Activated CD4-positive, alpha-beta T cell treated with anti-CD3 and anti-CD28 coated beads for 1 hour (primary cell): ENCODE results near the gene SCUBE1.
"Not testable (repeated sequence)": the region's sequence is repeated elsewhere in the genome, so short reads cannot be mapped to it uniquely, and the experiment has no call there.

Source experiments
- DNase-seq: peaks from one replicate; pipeline ENCODE4 v3.0.0-alpha.2; 2020

Gene SCUBE1

DNA sequence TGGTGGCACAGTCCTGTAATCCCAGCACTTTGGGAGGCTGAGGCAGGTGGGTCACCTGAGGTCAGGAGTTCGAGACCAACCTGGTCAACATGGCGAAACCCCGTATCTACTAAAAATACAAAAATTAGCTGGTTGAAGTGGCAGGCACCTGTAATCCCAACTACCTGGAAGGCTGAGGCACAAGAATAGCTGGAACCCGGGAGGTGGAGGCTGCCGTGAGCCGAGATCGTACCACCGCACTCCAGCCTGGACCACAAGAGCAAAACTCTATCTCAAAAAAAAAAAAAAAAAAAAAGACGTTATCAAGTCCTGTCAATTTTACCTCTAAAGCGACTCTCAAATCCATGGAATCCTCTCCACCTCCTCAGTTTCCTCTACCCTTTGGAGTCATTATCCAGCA, 12.5 kb upstream of the SCUBE1 start:
- not testable (repeated sequence) for DNase-seq

DNA sequence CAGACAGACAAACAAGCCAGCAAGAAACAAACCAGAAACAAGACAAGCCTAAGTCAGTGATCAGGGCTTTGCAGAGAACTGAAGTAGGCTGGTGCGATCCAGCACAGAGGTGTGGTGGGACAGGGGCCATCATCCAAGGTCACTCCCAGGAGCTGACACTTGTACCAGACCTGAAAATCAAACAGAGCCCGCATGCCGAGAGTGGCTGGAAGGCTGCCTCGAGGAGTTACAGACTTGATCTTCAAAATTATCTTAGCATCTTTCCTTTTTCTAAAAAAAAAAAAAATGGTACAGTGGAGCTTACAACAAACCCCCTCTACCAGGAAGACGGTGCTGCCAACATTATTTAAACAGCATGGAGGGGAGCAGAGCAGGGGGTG, 8.8 kb upstream of the SCUBE1 start:
- DNase-seq = no peak

DNA sequence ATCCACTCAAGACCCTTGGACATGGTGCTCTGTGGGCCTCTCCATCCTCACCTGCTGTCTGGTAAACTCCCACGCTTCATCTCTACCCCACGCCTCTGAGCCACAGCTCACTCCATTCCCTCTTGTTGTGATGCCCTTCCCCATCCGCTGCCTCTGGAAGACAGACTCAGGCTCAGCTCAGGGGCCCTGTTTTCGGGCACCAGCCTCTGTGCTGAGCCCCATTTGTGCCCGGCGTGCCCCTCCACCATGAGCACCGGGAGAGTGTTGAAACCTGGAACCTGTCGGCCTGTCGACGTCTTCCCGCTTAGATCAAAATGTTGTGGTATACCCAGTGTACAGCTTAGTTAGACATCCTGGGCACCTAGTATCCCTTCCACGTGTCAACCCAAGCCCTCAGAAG, 6.5 kb upstream of the SCUBE1 start:
- DNase-seq = no peak

DNA sequence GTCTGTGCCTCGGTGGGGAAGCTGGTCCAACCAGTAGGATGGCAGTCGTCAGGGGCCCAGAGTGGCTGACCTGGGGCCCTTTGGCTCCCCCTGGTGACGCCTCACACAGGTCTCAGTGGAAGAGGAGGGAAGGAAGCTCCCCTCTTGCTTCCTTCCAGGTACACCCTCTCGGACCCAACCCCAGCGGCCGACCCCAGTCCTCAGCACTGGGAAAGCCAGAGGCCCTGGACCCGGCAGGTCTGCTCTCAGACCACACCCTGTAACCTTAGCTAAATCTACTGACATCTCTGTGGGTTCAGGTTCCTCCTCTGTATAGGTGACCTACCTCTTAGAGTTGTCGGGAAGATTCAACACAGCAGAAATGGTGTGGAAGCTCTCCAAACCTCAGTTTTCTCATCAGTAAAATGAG, 3.4 kb upstream of the SCUBE1 start:
- DNase-seq = peak; percentile 45

DNA sequence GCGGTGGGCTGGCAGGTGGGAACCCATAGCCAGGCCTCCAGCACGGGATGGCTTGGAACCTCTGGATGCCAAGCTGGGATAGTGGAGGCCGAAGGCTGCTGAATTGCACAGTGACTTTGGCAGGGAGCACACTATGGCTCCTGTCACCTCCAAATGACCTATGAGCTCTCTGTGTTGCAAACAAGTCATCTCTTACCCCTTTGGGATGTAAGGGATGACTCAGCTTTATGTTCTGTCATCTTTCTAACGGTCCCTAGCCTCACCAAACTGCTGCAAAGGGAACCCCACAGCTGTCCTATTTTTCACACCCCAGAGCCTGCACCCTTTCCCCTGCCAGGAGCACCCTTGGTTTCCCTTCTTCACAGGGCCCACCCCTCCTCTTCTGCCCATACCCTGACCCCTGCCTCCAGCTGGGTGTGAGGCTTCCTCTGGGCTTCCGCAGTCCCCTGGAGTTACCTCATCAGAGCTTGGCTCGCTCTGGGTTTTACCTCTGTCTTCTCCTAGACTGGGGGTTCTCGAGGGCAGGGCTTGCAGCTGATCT, 2.7 kb upstream of the SCUBE1 start:
- no peak for DNase-seq

DNA sequence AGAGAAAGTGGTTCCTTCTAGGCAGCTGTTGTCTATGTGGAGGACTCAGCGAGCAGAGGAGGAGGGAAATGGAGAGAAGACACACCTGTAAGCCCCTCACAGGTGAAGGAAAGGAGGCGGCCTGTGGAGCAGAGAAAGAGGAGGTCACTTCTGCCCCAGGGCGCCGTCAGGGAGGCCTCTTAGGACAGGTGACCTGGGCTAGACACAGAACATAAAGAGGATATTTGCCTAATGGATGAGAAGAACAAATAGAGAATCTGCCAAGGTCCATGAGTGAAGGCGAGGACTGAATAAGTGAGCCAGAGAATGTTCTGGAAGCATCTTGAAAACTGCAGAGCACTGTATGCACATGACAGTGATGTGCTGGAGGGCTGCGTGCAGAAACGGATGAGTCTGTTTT, 2.2 kb upstream of the SCUBE1 start:
- no peak for DNase-seq

DNA sequence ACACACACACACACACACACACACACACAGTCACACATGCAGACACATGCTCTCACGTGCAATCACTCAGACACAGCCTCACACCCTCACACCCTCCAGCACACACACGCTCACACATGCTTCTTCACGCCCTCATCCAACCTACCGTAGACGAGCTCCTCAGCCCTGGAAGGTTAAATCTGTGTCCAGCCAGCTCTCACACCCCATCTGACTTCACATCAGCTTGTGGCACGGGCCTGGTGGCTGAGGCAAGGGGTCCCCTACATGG, 1.3 kb upstream of the SCUBE1 start:
- no peak for DNase-seq

DNA sequence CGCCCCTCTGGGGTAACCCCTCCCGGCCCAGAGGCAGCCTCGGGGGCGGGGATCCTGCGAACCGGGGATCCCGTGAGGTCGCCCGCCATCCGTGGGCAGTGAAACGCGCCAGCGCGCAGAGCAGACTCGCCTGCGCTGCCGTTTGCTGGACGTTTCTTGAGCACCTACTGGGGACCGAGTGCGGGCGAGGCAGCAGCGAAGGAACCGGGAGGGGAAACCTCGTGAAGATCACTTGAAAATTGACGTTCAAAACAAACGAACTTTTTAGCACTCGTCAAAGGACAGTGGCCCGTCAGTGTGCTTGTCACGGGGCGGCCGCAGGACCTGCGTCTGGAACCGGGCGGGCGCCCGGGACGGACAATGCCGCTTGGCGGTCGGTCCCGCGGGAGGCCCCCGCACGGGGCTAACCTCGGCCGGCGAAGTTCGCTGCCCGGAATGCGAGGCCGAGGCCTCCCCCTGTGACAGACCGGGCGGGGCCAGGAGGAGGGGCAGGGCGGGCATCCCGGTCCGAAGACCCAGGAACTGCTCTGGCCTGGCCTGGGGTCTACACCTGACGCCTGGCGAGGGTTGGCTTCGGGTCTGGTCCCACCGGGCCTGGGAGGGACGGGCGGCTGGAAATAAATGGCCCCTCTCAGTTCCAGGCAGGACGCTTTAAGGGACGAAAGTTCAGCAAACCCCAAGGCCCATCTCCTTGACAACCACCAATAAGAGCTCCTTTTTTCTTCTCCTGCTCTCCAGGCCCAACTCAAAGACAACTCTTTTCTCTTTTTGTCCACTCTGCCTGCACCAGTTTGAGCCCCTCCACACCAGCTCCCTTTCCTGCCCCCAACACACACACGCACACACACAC, 723 bp upstream of the SCUBE1 start:
- DNase-seq = no peak

DNA sequence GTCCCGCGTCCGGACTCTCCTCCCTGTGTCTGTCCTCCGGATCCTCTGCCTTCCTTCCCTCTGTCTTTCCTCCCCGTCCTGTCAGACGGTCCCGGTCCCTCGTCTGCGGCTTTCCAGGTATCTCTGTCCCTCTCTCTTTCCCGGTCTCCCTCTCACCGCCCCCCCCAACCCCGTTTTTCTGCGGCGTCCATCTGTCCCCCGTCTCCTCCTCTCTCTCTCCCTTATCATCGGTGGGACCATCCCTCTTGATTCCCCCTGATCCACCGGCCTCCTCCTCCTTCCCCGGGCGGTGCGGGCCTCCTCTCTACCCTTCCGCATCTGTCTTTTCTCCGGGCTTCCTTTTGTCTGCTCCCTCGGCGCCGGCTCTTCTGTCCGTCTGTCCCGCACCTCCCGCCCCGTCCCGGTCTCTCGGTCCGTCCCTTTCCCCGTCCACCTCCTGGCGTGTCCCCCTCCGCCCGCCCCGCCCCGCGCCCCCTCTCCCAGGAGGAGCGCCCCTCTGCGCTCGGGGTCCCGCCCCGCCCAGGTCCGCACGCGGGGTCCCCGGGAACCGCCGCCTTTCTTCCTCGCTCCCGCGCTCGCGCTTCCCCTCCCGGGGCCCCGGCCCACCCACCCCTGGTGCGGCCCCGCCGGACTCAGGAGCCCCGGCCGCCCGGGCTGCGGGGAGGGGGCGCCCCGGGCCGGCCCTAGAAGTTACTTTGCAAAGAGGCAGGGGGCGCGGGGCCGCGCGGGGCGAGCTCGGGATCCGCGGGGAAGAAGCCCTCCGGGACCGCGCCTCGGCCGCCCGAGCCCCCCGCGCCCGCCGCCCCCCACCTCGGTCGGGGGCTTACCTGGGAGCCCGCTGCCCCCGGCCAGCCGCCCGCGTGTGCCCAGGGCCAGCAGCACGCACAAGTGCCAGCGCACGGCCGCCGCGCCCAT, 568 bp downstream of the SCUBE1 start:
- no peak for DNase-seq

DNA sequence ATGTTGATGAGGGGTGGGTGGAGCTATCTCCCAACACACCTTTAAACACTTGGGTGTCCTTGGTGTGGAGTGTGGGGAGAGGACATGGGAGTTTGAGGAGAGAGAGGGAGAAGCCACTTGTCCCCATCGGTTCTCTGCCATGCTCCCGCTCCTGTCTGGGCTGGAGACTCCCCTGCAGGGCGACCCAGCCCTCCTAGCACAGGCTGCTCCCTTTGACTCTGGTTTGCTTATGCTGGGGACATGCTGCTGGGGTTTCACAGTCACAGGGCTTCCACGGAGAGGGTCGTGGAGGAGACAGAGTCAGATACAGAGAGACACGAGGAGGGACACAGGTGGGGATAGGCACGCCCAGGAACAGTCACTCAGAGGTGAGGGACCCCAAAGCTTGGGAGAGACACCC, 1.6 kb downstream of the SCUBE1 start:
- no peak for DNase-seq

DNA sequence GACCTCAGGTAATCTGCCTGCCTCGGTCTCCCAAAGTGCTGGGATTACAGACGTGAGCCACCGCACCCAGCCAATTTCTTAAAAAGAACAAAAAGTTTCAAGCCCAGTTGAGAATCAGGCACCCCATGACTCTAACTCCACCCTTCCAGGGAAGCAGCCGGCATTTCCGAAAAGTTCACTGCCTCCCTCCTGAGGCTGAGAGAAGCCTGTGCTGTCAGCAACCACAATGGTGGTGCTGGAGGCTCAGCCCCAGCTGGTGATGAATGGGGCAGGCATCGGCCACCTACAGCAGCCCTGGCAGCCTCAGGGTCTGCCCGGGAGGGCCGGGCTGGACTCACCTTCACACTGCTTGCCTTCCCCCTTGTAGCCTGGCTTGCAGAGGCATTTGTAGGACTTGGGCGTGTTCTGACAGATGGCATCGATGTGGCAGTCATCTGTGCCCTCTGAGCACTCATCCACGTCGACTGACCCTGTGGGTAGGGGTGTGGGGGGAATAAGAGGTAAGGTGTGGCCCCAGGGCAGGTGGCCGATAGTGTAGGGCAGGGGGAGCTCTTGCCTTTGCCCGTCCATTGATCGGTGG, 4.3 kb downstream of the SCUBE1 start:
- no peak for DNase-seq

DNA sequence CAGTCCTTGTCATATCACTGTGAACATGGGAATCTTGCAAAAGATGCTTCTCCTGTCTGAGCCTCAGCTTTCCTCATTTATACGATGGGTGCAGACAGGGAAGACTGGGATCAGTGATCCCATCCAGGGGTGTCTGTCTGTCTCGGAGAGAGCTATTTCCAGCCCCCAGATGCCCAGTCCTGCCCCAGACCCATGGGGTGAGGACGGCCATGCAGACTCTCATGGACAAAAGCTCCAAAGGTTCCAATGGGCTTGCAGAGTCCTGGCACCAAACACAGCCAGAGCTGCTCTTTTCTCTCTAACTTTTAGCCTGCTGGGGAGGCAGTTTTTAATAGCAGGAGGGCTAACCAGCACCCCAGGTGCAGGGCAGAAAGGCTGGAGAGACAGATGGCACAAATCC, 5.2 kb downstream of the SCUBE1 start:
- no peak for DNase-seq

DNA sequence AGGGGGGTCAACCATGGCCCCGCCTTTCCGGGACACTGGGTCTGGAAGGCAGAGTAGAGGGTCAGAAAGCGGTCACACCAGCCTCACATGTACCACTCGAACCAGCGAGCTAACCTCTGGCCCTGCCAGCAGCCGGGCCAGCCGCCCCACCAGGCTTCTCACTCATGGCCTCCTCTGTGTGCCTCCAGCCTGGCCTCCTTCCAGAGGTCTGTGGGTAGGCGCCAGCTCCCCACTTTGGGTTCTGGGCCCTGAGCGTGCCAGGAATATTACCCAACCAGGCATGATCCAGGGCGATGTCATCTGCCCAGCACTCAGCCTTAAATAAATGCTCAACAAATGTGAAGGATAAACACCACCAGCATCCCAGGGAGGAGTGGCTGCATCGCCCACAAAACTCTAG, 5.8 kb downstream of the SCUBE1 start:
- DNase-seq = no peak

DNA sequence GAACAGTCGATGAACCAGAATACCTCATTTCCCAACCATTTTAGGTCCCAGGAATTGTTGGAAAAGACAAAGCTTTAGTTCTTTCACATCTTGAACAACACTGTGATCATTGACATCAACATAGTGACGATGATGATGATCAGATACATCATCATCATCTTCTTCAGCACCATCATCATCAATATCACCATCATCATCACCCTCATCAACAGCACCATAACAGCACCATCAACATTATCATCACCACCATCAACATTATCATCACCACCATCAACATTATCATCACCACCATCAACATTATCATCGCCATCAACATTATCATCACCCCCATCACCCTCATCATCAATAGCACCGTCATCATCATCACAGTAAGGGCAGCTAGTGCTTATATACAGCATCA, 8.8 kb downstream of the SCUBE1 start:
- no peak for DNase-seq

DNA sequence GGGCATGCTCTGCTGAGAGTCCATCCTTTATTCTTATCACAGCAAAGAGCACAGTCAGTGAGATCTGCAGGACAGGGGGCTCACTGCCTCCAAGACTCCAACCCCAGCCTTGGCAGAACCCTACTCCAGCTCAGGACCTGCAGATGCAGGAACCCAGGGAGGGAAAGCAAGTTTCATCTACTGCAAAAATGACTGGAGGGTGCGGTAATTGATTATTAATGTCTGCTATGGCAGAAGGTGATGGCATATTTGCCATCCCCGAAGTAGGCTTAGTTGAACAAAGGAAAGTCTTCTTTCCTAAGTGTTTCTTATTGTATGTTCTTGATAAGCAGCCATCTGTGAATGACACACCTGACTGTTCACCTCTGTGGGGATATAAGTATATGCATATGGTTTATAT, 9.2 kb downstream of the SCUBE1 start:
- DNase-seq = no peak

DNA sequence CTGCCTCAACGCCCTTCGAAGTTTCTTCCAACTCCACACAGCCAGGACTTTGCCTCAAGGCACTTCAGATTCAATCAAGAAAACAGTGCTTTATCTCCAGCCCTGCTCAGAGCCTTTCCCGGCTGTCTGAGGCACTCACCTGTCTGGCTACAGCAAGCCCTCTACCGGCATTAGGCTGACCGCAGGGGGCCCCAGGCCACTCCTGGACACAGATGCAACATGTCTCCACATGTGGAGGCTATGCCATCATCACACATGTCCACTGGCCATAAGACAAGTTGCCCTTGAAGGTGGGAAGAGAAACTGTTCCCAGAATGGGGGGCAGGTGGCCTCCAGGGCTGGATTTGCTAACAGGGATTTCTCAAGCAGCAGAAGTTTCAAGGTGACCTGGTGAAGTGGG, 10.0 kb downstream of the SCUBE1 start:
- no peak for DNase-seq

DNA sequence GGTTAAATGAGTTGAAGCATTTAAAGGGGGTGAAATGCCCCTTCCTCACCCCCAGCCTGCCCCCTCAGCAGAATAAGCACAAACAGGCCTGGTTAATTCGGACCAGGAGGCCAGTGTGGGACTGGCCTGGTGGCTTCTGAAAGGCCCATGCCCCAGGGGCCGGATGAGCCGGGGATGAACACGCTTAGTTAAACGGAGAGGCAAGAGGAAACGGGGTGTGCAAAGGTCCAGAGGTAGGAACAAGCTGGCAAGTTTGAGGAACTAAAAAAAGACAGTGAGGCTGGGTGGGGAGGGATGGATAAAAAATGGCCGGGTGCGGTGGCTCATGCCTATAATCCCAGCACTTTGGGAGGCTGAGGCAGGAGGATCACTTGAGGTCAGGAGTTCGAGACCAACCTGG, 11.5 kb downstream of the SCUBE1 start:
- DNase-seq = no peak

DNA sequence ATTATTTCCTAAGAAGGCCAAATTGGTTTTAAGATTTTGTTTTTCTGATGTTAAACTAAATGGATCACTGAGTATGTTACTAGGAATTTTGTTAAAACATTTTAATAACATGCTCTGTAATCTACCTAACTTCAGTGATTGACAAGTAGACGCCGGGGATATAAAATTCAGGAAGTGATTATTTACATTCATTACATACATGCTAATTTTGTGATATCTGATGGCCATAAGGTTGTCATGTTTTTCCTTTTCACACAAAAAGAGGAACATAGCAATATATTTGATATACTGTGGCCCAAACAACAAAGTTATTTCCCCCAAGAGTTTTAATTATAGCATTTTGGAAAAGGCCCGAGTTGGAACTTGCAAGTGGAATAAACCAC, 12.1 kb downstream of the SCUBE1 start:
- DNase-seq = no peak

DNA sequence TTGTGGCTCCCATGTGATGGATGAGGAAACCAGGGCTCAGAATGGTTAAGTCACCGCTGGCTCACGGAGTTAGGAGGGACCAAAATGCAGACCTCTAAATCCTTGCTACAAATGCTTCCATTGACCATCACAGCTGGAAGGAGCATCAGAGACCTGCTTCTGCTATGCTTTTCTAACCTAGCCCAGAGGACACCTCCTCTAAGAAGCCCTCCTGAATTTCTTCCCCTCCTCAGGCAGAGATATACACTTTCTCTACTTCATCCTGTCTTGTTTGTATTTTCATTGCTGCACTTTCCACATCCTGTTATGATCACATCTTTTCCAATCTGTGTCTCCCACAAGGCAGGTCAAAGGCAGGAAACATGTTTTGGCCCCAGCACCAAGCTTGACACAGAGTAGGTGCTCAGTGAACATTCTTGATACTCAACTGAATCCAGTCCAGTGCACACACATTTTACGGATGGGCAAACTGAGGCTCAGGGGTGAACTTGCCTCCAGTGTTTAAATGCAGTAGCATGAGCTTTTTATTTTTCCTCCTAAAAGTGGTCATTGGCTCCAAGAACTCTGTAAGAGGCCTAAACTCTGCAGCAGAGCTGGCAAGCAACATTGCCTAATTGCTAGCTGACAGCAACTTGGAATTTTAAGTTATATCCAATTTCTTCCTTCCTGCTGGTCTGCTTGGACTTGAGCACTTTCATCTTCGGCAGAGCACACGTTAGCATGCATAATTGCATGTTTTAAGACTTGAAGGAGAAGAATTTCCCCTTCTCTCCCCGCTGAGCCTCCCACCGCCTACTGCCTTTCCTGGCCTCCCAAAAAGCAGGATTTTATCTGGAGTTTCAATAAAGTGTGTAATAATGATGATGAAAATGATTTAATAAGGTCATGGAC, 12.7 kb downstream of the SCUBE1 start:
- DNase-seq = no peak

DNA sequence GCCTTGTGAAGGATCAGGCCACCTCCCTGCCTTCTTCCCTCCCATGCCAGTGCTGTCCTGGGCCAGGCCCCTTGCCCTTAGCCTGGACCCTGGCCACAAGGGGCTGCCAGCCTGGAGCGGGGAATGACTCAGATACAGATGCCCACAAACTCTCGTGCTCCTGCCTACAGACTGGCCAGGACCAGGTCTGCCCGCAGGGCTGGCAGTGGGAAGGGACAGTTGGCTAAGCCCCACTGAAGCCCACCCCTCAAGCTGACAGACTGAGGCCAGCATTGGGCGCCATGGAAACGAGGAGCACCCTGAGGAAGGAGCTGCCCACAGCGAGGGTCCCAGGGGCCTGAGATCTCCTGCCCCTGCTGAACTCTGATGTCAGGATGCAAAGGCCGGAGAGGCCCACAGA, 14.1 kb downstream of the SCUBE1 start:
- no peak for DNase-seq

DNA sequence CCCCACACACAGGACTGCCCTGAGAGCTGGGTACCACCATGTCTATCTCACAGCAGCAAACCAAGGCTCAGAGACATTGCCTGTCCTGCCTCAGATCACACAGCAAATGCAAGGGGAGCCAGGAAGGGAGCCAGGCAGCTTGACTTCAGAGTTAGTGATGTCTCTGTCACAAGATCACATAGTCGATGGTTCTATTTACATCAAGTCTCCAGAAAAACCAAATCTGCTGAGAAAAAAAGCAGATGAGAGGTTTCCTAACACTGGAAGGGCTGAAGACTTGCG, 16.1 kb downstream of the SCUBE1 start:
- DNase-seq = no peak

DNA sequence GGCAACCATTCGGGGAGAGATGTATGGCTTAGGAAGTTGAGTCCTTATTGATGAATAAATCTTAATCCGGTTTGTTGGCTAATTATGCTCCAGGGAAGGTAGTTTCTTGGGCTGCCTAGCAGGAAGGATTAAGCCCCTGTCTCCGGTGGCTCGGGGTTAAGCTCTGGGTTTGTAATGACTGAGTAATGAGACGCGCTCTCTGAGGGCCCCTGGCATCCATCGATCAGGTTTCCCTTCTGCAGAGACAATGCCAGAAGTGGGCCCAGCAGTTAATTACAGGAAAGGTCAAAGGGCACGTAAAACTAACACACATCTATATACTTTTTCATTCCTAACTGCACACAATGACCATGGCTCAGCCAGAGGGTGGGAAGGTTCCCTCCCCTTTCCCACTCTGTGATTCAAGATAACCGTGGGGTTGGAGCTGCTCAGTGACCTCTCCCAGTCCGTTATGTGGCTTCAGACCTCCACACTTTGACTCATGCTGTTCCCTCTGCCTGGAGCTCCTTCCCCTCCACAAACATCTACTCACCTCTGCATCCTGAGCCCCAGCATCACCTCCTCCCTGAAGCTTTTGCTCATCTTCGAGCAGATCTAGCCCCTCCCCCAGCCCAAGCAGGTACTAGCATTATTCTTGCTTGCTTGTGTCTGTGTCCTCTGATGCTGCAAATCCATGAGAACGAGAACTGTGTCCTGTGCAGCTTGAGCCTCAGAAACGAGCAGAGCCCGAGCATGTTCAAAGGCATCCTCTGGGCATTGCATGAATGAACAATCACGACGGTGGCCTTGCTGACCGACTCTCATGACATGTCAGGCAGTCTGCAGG, 16.6 kb downstream of the SCUBE1 start:
- no peak for DNase-seq
